ENCODE measurements around the gene ARID2.

Gene ARID2

DNA sequence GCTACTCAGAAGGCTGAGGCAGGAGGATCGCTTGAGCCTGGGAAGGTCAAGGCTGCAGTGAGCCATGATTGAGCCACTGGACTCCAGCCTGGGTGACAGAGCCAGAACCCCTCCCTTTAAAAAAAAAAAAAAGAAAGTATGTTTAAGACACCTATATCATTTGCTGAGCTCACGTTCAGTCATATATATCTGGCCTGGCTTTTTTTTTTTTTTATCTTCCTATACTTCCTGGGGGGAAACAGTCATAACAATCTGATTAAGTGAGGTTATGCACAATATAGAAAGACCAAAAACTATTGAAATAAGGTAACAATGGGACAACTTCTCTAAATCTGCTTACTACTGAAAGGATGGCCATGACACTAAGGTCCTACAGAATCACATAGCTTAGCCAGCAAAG lies 9.4 kb upstream of the ARID2 start:
- DNase-seq (ENCODE audit: low read depth), result no peak

DNA sequence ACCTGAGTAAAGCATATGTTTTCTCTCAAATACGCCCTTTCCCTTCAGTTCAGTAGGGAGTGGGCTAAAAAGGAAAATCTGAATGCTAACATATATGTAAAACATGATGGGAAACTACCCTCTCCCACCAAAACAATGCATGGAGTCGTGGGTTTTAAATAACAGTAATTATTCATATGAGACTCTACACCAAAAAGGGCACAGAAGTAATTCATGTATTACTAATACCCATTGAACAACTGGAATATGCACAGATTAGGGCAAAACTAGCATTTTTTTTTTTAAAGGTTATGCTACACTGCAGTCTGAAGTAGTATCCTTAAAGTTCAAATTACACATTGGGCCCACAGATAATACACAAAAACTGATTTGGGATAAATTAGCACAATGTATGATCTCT lies 8.1 kb upstream of the ARID2 start:
- DNase-seq (ENCODE audit: low read depth), result no peak

DNA sequence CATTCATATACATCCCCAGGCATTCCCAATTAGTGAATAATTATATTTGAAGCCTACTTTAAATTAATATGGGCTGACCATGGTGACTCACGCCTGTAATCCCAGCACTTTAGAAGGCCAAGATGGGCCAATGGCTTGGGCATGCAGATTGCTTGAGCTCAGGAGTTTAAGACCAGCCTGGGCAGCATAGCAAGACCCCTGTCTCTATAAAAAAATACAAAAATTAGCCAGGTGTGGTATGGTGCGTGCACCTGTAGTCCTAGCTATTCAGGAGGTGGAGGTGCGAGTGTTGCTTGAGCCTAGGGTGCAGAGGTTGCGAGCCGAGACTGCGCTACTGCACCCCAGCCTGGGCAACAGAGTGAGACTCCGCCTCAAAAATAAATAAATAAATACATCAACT lies 7.6 kb upstream of the ARID2 start:
- DNase-seq (ENCODE audit: low read depth), result no peak

DNA sequence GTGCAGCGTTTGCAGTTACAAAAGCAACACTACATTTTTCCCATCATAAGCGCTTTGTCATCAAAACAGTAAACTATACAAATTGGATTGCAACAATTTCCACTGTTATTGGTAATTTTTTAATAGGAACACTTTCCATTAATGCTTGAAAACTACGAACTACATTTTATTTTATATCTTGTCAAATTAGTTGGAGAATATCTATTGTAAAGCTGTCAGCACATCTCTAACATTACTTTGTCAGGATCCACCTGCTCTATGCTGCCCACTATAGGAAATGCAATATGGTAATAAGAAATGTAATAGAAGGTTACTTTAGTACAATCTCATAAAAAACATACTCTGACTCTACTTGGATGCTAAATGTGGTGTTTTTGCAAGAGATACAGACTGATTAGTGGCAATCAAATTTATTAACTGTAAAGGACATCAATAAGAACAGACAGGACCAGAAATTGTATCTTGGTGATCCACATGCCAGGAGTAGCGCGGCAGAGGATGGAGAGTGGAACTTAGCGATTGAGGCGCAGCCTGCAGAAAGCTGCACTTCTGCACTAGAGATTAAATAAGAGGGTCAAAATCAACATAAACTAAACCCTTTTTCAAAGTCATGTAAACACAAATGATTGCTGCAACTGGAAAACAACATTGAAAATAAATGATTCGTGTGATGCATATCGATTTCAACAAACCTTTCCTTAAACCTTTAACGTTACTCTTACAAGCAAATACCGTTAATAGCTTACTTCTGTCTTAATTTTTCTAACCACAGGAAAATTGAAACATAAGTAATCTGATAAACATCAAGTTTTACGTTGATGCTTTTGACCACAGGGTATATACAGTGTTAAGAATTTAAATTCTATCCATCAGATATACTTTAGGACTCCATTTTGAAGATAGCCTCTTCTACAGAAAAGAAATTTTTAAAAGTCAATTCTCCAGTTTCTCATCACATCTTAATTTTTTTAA lies 3.6 kb upstream of the ARID2 start:
- no peak for DNase-seq (ENCODE audit: low read depth)

DNA sequence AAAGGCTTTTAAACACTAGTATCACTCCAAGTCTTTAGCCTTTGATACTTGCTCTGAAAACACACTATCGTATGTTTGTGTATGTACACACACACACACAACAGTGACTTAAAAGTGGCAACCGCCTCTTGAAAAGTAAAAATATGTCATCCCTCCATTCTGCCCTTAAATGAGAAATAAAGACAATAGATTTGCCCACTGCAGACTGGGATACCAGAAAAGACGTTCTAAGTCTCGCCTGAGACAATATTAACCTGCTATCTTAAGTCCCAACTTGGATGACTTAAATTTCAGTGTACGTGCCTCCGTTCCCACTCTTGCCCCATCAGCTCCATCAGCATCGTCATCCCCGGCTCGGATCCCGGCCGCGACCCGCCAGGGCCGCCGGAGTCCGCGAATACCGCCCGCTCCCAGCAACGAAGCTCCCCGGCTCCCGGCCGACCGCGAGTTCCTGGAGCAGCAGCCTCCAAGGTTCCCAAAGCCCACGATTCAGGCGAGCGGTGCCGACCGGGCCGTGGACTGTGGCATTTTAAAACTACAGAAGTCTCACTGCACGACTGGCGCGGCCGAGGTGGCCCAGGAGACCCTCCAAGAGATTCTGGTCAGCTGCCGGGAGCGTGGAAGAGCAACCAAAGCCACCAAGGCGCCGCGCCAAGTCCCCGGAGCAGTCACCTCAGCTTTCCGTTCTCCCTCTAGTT lies 2.8 kb upstream of the ARID2 start:
- peak; percentile 5 for DNase-seq (ENCODE audit: low read depth)

DNA sequence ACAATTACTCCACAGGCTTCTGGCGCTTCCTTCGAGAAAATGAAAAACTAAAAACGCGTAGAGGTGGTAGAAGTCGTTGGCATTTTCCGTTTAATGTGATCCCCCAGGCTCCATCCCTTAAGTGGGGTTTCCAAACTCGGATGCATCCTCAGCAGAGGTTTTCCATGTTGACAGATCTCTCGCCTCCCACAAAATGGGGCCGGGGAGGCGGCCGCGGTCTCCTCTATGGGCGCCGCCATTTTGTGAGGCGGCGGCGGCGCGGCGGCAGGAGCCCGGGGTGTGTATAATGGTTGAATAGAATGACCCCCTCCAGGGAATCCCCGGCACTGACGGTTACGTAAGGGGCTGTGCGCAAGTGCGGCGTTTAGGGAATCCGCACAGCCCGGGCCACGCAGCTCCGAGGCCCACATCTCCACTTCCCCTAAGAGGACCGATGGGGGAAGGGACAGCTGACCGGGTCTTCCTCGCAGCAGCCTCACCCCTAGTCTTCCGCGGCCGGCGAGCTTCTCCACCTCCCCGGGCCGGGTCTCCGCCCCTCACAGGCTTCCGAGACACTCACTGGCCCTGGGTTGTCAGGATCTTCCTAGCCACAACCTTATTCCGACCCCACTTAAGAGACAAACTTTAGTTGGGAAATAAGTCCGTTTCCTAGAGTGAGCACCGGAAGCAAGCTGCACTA lies 2.1 kb upstream of the ARID2 start:
- peak; percentile 80 for DNase-seq (ENCODE audit: low read depth)

DNA sequence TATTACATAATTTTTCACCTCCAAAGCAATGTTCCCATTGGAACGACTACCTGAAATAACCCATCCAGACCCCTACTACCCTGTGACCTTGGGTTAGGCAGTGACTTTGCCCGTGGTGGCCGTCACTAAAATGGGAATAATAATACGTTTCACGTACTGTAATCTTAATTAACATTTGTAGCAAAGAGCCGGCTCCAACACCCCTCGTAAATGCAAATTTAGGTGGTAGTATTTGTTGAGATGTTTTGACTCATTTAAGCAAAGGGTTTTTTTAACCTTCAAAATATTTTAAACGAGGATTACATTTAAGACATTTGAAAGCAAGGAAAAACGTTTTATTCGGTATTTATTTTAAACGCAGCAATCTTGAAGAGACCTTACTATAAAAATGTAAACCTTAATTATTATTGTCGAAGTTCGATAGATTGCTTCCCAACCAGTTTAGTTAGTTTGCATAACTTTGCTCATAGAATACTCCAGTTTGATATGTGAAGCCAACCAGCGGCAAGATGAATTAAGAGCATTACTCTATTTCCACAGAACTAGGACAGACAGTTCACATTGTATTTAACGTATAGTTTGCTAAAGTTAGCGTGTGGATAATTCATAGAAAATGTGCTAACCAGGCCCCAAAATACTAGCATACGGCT lies 1.4 kb upstream of the ARID2 start:
- no peak for DNase-seq (ENCODE audit: low read depth)

DNA sequence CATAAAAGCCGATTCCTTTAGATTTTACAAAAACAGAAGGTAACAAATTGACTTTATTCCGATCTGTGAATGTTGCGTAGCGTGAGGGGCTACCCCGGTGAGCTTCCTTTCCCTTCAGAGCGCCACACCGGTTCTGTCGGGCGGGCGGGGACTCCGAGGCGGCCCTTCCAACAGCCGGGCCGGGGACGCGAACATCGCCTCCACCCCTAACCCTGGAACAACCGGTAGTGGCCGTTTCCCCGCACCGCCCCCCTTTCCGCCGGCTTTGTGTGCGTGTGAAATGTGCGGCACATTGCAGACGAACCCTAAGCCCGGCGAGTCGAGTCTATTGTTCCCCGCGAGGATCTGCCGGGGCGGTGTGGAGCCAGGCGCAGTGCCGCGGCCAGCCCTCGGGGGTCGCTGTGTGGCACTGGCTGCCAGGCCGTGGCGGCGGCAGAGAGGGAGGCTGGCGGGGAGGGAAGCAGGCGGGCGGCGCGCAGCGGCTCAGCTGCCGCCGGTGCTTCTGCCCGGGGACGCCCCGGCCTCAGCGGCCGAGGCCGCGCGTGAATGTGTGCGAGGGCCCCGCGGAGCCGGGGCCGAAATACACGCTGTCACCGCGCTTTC lies 775 bp upstream of the ARID2 start:
- DNase-seq (ENCODE audit: low read depth), result peak; percentile 92

DNA sequence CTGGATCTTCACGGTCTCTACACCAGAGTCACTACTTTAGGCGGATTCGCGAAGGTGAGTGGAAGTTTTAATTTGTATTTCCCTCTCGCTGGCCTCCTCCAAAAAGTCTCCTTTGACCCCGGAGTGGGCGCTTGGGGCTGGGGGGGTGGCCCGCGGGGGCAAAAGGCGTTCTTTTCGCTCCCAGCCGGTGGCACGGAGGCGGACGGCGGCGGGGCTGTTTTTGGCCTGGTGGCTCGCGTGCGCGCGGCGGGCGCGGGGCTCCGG lies 510 bp downstream of the ARID2 start:
- DNase-seq (ENCODE audit: low read depth), result peak; percentile 28

DNA sequence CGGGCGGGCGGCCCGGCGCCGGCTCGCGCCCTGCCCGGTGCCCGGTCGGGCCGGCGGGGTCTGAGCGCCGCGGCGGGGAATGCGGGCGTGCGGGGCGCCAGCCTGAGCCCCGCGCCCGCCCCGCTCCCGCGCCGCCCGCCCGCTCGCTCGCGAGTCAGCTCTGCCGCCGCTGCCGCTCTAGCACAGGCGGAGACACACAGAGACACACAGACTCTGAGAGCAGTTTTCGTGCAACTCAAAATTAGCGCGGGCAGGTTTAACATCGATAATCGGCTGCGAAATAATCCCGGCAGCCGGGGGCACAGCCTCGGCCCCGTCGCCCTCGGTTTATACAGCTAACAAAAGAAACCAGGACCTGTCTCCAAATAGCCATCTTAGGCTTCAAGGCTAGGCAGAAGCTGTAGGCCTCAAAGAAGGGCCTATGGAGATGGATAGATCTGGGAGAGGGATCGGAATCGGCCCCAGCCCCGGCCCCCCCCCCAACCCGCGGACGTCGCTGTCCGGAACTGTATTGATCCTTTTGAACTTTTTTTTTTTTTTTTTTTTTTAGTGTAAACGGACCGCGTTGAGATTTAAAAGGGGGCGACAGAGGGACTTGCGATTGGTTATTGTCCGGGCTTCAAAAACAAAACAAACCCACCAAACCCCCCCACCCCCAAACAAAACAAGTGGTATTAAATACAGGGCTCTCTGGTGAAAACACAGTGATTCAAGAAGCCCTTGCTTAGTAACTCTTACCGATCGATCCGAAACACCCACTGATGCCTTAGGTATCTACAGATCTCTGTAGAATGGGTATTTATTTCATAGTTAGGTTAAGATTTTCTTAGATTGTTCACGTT lies 1.1 kb downstream of the ARID2 start:
- peak; percentile 30 for DNase-seq (ENCODE audit: low read depth)

DNA sequence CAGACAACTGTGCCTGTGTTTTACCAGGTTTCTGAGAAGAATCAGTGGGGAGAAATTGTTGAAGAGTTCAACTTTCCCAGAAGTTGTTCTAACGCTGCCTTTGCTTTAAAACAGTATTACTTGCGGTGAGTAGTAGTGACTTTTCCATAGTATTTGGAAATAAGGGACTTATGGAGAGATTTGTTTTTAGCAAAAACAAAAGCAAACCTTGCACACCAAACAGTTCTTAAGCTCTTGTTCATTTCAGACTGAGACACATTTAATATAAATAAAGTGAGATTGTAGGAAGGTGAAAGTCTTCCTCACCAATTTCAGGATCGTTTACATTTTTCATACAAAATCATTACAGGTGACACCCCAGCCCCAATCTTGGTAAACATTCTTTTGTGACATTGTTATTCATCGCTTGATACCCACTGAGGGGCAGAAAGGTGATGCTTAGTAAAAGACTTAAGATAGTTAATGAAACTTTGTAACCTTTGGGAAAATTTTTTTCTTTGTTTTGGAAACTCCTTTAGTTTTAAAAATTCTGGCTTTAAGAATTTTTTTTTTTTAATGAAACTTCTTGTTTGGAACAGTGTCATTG lies 1.8 kb downstream of the ARID2 start:
- no peak for DNase-seq (ENCODE audit: low read depth)

DNA sequence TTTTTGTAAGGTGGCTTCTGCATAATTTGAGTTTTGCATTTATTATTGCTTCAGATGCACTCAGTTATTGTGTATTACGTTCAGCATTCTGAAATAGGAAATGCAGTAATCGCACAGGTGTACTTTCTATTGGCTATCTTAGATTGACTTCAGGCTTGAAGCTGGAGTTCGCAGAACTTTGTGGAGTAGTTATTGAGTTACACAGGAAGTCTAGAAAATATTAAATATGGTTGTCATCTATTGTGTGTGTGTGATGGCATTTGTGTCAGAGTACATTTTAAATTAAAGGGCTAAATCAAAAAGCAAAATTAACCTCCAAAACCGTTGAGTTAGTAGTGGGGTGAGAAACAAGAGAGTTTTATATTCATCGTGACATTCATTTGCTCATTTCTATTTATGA lies 2.7 kb downstream of the ARID2 start:
- no peak for DNase-seq (ENCODE audit: low read depth)

DNA sequence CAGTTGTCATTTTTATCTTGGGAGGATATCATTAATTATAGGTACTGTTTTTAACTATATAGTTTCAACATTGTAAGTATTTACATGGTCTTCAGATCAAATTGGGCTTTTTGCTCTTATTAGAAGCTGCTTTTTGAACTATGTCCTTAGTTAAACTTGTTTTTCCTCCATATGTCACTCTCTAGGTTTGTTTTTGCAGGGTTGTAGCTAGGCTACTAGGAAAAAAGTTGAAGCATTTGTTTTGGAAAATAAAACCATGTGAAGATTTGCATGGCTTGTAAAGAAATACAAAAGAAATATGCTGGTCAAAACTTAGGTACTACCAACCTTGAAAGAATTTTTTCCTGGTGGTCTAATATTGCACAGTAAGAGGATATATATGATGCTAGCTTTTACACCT lies 3.4 kb downstream of the ARID2 start:
- DNase-seq (ENCODE audit: low read depth), result no peak

DNA sequence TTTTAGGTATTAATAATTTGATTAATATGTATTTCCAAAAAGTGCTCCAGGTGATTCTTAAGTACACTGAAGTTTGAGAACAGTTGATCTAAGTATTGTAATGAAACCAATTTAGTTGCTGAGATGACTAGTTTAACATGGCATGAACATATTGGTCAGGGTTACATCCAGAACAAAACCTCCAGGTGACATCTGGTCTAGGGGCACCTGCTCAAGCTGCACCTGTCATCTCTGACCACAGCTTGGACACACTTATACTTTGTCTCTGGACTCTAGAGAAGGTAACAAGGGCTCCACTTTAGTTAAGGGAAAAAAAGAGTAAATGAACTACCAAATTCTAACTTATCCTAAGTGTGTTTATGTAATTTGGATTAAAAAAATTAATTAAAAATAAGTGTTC lies 8.1 kb downstream of the ARID2 start:
- no peak for DNase-seq (ENCODE audit: low read depth)

DNA sequence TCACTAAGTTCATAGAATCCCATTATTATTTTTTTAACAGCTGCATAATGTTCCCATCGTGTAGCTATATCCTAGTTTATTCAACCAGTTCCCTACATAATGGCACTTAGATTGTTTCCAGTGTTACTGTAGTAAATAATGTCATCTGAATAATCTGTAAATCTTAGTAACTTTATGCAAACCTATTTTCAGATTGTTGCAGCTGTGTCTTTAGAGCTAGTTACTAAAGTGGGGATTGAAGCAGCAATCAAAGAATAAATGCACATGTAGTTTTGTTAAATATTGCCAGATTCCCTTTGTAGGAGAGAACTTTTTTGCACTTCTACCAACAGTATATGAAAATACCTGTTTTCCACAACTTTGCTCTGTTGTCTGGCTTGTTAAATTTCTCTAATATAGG lies 13.1 kb downstream of the ARID2 start:
- no peak for DNase-seq (ENCODE audit: low read depth)

DNA sequence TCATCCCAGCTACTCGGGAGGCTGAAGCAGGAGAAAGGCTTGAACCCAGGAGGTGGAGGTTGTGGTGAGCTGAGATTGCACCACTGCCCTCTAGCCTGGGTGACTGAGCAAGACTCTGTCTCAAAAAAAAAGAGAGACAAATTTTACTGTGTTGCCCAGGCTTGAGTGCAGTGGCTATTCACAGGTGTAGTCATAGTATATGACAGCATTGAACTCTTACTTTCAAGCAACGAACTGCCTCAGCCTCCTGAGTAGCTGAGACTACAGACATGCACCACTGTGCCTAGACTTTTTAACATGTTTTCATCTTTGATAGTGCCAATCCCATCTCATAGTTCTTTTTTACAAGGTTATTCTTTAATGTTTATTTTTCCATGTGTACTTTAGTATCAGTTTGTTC lies 13.7 kb downstream of the ARID2 start:
- no peak for DNase-seq (ENCODE audit: low read depth)

DNA sequence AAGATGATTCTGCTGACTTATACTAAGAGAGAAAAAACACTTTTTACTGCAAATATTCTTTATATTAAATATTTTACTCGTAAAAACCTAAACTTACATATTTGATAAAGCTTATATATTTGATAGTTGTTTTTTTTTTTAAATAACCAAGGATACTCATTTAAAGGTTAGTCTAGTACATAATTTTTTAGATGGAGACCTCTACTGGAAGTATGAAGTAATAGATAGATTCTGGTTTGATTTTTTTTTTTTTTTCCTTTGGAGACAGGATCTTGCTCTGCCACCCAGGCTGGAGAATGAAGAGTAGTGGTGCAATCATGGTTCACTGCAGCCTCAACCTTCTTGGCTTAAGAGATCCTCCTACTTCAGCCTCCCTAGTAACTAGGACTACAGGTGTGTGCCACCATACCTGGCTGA lies 16.4 kb downstream of the ARID2 start:
- no peak for DNase-seq (ENCODE audit: low read depth)

DNA sequence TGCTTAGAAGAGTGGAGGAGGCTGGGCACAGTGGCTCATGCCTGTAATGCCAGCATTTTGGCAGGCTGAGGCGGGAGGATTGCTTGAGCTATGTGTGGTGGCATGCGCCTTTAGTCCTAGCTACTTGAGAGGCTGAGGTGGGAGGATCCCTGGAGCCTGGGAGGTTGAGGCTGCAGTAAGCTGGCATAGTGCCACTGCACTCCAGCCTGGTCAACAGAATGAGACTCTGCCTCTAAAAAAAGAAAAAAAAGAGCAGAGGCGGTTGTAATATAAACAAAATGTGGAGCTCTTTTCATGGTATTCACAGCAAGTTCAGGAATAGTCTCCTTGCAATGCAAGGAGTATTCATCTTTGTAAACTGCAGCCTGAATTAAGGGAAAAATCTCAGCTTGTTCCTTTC lies 27.2 kb downstream of the ARID2 start:
- DNase-seq (ENCODE audit: low read depth), result no peak

DNA sequence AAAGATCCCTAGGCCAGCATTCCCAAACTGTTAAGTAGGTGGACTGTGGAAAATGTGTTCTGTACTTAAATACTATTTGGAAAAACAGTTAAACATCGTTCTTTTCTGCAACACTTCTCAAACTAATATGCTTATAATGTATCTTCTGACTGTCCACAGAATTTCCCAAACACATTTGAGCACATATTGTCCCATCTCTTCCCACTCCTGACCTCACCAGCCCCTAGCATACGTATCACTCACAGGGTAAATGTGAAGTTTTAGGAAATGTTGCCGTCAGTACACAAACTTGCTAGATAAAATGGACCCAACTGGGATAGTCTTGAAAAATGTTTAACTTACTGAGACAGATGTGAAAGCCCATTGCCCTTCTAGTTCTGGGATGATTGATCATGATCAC lies 27.7 kb downstream of the ARID2 start:
- no peak for DNase-seq (ENCODE audit: low read depth)

DNA sequence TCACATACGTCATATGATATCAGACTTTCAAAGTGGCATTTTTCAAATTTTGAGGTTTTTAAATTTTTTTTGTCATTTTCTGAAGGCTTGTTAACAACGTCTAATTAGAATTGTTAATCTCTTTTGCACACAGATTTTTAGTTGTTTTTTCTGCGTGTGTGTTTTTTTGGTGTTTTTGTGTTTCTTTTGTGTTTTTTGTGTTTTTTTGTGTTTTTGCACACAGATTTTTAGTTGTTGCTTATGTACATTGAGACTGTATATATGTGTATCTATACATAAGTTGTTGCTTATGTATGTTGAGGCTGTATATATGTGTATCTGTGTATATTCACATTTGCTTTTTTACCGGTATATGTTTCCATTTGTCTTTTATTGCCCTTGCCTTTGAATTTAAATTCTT lies 30.8 kb downstream of the ARID2 start:
- no peak for DNase-seq (ENCODE audit: low read depth)
